SH-SY5Y (cell line): ENCODE results near the gene RASGEF1B.

ENCODE experiments used
- GATA2 ChIP-seq: IDR thresholded peaks from 2 replicates; pipeline ENCODE4 v1.6.1; 2011; ENCODE audit warnings: mild to moderate bottlenecking, low read depth, low read length
- GATA3 ChIP-seq: IDR thresholded peaks from 2 replicates; pipeline ENCODE4 v1.6.1; 2011; ENCODE audit warnings: low read depth, mild to moderate bottlenecking, low read length, moderate library complexity

DNA sequence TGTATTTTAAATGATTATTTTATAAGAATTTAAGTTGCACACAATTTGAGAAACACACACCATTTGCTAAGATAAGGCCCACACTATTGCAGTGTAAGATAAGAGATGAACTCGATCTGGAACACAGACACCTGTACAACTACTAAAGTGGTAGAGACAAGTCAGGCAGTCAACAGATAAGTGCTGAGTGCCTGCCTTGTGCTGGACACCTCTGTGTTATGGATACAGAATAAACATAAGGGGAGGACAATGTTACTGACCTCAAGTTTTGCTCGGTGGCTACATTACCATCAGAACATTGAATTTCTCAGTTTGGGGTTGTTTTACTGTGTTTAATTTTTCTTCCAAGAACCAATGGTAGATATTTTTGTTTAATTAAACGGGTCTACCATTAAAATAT is 74.1 kb downstream of the RASGEF1B start:
- TF ChIP-seq GATA3 (no peak), GATA2 (no peak)
